ENCODE results near the gene CFAP91.

DNA sequence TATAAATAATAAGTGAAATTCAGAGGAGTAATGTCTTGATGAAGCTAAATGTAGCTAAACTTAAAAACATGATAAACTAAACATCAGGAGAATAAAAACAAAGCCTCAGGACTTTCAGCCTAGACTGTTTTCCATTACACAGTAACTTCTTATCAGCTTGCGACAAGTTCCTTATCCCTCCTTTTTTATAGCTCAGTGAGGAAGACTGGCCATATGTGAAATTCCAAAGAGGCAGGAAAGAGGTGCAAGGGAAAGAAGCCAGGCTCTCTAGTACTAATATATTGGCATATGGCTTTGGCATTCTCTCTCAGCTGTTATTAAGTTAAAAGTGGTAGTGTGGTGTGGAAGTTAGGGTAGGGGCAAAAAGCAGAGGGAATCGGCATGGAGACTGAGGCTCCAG, 30.0 kb upstream of the CFAP91 start:
- no peak for TF ChIP-seq POLR2AphosphoS5 (IDR thresholded peaks at IDR 0.05; ENCODE audit: borderline replicate concordance, low read depth, low read length)
- TF ChIP-seq EZH2 (IDR thresholded peaks at IDR 0.05) = no peak
- TF ChIP-seq FOXP2 (optimal IDR thresholded peaks at IDR 0.05; ENCODE audit: control extremely low read depth, extremely low read length, insufficient read depth) = no peak

All from SK-N-MC (cell line).